Fibroblast of peridontal ligament (primary cell): ENCODE measurements around the gene CLEC4G.
"Not testable (repeated sequence)": the region's sequence is repeated elsewhere in the genome, so short reads cannot be mapped to it uniquely, and the experiment has no call there.

ENCODE experiments used
- DNase-seq: peaks from one replicate; pipeline ENCODE4 v3.0.0-alpha.2; 2010; ENCODE audit errors: extremely low read depth

CLEC4G gene

GRCh38 chr19:7732045-7732444 is at the start of gene CLEC4G:
CLEC4G (minus strand) TSS chr19:7732110; CDS start chr19:7732102, 8 bp downstream.
- DNase-seq = no peak

- DNase-seq = no peak
These were observed 49.2 kb upstream of the CLEC4G start for GRCh38 chr19:7781157-7781556.

GRCh38 chr19:7779631-7780486 is 47.9 kb upstream of the CLEC4G start:
- no peak for DNase-seq

- no peak for DNase-seq
These were observed 46.2 kb upstream of the CLEC4G start for GRCh38 chr19:7778081-7778480.

GRCh38 chr19:7775761-7776160 is 43.9 kb upstream of the CLEC4G start:
- no peak for DNase-seq

- no peak for DNase-seq
These were observed 41.9 kb upstream of the CLEC4G start for GRCh38 chr19:7773841-7774240.

GRCh38 chr19:7772752-7773291 is 40.9 kb upstream of the CLEC4G start:
- DNase-seq = no peak

- DNase-seq = no peak
These were observed 39.2 kb upstream of the CLEC4G start for GRCh38 chr19:7771072-7771471.

- DNase-seq = no peak
These were observed 37.3 kb upstream of the CLEC4G start for GRCh38 chr19:7769171-7769570.

GRCh38 chr19:7767487-7767886 is 35.6 kb upstream of the CLEC4G start:
- DNase-seq = no peak

- DNase-seq = no peak
These were observed 34.6 kb upstream of the CLEC4G start for GRCh38 chr19:7766535-7766934.

- not testable (repeated sequence) for DNase-seq
These were observed 33.1 kb upstream of the CLEC4G start for GRCh38 chr19:7765043-7765442.

- not testable (repeated sequence) for DNase-seq
These were observed 32.2 kb upstream of the CLEC4G start for GRCh38 chr19:7764157-7764556.

GRCh38 chr19:7763696-7764095 is 31.8 kb upstream of the CLEC4G start:
- DNase-seq = no peak

GRCh38 chr19:7762719-7763293 is 30.9 kb upstream of the CLEC4G start, which contains the start of gene CLEC4M:
CLEC4M (plus strand) TSS chr19:7763243; CDS start chr19:7763267, 24 bp downstream.
- DNase-seq = no peak

- DNase-seq = no peak
These were observed 27.2 kb upstream of the CLEC4G start for GRCh38 chr19:7759156-7759555.

- no peak for DNase-seq
These were observed 25.4 kb upstream of the CLEC4G start for GRCh38 chr19:7757358-7757757.

GRCh38 chr19:7756258-7756657 is 24.3 kb upstream of the CLEC4G start:
- no peak for DNase-seq

- no peak for DNase-seq
These were observed 19.4 kb upstream of the CLEC4G start for GRCh38 chr19:7751157-7751783.

GRCh38 chr19:7748756-7749155 is 16.8 kb upstream of the CLEC4G start:
- no peak for DNase-seq

GRCh38 chr19:7748171-7748570 is 16.3 kb upstream of the CLEC4G start:
- no peak for DNase-seq
